HG02870 (cell line): Measurements from ENCODE around the gene DENND1A.
A peak's percentile ranks its signal among the peaks of the same experiment; 100 is the strongest.

Source experiments
- ATAC-seq: cut with Tn5 transposase; IDR thresholded peaks from one replicate; pipeline ENCODE4 v1.9.1; 2021; ENCODE audit warnings: mild to moderate bottlenecking, moderate library complexity; ENCODE audit not compliant: unreplicated experiment

DENND1A gene

DNA sequence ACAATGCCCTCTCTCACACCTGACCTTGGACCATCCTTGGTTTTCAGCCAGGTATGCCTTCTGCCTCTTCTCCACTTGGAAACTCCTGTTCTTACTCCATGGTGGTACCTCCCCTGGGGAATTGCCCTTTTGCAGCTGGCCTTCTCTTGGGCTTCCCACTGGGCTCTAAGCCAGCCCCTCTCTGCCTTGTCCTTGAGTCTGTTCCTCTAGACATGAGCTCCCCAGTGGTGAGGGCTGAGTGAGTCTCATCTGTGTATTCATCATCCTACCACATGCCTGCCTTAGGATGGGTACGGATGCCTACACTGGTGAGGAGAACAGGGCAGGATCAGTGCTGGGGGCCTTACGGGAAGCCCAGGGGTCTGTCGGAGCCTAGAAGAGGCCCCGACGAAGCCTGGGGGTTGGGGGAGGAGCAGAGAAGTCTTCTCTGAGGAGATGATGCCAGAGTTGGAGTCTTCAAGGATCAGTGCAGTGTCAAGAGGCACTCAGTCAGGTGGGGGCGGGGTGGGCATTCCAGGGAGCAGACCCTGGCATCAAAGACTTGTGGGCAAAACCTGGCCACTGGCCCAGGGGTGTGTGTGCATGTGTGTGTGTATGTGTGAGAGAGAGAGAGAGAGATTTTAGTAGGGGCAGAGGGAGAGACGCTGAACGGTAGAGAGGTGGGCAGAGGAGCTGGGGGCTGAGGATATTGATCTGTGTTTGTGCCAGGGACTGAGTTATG, 579.2 kb downstream of the DENND1A start:
- no peak for ATAC-seq

DNA sequence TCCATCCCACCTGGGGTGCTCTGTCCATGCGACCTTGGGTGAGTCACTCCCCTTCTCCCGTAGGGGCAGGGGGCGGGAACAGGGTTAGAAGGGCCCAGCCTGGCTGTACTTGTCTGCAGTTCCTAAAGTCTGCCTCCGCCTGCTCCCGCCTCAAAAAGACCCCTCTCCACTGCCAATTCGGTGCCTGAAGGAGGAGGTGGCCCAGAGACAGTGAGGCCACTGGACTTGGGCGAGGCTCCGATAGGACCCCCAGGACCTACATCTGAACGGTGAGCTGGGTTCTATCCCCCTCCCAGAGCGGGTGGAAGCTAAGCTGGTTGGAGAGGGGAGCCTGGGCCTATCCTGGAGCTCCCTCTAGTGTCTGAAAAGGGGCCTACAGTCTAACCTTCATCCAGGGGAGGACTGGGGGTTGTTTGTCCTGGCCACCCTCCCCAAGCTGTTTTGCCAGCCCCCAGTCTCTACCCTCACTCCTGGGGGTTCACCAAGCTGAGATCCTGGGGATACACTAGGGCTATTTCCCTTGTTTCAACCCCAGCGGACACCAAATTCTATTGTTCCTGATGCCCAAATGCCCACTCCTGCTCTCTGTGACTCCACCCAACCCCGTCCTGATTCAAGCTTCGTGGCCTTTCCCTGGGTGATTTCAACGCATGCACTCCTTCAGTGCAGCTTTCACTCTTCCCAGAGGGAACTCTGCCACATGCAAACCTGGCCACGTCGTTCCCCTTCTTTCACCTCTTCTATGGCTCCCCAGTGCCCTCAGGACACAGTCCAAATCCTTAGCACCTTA, 580.0 kb downstream of the DENND1A start:
- ATAC-seq = peak; percentile 62

DNA sequence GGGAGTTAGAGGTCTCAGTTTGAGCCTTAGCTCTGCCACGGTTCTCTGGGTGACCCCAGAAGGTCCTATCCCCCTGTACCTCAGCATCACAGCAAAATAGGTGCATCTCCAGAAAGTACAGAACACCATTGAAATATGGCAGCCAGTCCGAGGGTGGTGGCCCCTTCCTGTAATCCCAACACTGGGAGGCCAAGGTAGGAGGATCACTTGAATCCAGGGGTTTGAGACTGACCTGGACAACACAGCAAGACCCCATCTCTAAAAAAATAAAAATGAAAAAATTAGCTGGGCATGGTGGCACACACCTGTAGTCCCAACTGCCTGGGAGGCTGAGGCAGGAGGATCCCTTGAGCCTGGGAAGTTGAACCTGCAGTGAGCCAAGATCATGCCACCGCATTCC, 580.9 kb downstream of the DENND1A start:
- no peak for ATAC-seq

DNA sequence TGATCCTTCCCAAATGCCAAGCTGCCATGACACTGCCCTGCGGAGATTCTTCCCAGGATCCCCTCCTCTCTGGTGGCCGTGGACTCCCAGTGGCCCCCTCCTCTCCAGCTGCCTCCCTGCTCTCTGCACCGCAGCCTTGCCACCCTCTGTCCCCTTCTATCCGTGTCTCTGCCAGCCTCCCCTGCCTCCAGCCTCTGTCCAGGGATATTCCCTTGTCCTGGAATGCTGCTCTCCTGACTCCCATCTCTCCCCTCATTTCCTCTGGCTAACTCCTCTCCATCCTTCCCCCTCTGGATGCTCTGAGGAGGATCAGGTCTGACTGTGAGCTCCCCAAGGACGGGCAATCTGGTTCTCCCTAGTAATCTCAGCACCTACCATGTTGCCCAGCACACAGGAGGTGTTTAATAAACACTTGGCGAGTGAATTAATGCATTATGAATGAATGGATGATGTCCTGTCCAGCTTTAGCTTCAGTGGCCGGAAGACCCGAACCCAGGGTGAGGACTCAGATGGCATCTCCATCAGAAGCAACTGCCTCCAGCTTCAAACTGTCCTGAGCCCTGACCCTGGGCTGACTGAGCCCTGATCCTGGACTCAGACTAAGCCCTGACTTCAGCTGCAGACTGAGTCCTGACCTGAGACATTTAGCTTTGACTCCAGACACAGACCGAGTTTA, 581.5 kb downstream of the DENND1A start:
- ATAC-seq = no peak

DNA sequence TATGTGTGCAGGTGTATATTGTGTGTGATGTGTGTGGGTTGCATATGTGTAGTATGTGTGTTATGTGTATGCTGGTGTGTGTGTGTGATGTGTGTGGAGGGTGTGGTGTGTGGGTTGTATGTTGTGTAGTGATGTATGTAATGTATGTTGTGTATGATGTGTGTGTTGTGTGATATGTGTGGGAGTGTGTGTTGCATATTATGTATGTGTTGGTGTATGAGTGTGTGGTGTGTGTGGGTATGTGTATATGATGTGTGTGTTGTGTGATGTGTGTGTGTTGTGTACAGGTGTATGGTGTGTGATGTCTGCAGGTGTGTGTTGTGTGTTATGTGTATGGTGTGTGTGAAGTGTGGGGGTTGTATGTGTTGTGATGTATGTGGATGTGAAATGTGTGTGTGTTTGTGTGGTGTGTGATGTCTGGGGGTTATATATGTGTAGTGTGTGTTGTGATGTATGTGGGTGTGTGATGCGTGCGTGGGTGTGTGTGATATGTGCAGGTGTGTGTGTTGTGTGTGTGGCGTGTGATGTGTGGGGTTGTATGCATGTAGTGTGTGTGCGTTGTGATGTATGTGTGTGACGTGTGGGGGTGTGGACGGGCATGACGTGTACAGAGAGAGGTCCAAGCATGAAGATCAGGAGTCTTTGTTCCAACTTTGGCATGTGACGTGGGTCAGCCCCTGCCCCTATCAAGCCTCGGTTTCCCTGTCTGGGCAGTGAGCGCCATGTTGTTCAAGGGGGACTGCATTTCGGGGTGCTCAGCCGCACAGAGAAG, 582.5 kb downstream of the DENND1A start:
- no peak for ATAC-seq

DNA sequence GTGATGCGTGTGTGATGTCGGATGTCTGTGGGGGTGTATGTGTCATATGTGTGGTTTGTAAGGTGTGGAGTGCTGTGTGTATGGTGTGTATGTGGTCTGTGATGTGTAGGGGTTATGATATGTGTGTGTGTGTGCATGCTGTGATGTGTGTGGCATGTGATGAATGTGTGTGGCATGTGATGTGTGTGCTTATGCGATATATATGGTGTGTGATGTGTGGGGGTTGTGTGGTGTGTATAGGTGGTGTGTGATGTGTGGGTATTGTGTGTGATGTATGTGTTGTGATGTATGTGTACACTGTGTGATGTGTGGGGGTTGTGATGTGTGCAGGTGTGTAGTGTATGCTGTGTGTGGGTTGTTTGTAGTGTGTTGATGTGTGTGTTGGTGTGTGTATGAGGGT, 583.1 kb downstream of the DENND1A start:
- ATAC-seq = no peak

DNA sequence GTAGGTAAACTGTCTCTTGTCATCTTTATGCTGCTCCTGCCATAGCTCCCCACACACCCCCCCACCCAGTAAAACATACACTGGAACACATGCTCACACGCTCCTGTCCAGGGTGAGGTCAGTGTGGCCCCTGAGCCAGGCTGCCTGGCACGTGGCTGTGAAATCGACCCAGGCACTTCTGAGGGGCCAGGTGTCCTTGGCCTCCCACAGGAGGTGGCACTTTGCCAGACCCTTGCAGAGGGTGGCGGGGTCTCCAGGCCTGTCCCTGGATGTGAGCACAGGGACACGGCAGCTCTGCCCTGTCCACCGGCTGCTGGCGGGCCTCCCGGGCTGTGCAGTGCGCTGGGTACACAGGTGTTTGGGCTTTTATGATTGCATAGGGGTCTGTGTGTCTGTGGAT, 583.9 kb downstream of the DENND1A start:
- no peak for ATAC-seq

DNA sequence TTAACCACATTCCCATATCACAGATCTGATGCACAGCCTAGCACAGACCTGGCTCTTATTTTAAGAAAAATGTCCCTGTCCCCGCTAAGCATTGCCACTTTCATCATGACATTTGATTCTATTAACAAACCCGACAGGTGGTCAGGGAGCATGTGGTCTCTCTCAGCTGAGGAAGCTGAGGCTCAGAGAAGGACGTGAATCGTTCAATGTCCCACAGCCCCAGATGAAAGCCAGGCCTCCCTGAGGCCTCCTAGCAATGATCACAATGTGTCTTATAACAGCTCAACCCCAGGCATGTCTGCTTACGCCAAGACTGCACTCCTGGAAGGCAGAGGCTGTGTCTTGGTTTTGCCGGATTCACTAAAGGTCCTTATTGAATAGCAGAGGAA, 584.4 kb downstream of the DENND1A start:
- no peak for ATAC-seq

DNA sequence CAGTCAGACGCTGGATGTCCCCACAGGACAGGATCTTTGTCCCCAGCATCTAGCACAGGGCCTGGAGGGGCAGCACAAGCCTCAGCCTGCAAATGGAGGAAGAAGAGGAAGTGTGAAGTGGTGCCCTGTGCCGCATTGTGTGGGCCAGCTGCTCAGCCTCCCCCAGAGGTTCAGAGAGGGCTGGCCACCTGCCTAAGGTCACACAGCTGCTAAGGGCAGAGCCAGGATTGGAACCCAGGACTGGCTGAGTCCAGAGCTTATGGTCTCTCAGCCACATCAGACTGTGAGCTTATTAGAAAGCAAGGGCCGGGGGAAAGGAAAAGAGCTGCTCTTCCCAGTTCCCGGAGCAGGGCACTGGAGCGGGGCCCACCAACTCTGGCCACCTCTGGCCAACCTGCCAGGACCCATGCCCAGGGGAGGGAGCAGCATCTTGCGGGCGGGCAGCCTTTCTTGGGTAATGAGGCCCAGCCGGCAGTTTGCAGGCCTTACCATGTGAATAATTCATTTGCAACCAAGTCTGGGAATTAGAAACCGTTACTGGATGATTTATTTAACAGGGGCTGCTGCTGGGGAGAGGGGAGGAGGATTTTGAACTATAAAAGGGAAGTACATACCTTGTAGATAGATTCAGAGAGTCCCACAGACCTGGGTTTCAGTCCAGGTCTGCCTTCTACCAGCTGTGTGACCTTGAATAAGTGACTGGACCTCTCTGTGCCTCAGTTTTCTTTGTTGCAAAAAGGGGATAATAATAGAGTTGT, 585.6 kb downstream of the DENND1A start:
- no peak for ATAC-seq

DNA sequence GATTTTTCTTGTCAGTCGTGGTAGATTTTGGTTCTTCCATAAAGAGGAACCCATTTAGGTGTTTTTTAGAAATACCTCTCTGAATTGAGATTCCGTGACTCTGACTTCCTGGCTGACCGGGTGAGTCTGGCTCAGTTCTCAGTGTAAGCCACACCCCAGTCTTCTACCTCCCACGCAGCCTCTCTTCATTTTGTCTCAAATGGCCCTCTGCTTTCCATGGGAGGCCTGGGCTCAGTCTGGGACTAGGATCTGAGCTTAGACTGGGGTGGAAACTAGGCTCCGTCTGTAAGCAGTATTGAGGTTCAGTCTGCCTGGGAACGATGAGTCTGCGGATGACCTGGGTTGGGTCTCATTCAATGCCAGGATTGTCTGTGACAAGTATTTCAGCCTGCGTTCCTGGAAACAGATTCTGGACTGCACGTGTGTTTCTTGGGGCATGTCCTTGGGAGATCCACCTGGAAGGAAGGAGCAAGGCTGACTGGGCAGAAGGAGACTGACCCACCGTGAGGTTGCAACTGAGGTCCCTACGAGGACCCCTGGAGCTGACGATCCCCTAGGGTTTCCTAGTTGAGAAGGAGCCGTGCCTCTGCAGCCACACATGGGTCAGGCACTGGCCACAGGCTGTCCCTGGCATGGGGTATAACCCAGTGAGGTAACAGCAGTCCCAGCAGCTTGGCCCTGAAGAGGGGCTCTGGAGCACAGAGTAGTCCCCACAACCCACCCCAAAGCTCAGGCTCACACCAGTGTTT, 586.3 kb downstream of the DENND1A start:
- no peak for ATAC-seq

DNA sequence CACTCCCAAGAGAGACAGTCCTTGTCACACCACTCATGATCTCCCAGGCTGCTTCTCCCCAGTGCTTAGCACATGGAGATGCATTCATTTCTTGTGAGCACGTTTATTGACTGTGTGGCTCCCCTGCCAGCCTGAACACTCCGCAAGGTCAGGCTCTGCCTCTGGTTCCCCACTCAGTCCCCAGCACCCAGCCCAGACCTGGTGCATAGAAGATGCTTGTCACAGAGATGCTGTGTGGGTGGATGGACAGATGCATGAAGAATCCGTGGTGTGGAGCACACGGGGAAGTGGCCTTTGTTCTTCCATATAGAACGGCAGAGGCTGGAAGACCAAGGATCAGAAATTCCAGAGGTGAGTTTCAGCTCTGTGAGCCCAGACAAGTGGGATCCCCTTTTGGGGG, 587.7 kb downstream of the DENND1A start:
- no peak for ATAC-seq

DNA sequence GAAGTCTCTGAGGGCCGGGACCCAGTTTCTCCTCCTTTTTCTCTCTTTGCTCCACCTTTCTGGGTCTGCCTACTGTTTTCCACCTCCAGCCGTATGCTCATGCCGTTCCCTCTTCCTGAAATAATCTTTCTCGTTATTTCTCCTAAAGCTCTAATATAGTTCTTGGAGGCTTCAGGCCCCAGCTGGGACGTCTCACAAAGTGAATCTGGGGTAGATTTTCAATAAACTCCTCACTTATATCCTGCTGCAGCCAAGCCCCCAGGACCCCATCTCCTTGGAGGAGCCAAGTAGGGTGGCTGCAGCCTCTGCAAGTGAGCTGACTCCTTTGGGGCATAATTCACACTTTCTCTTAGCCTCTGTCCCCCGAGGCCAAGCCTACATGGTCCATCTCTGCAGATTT, 588.1 kb downstream of the DENND1A start:
- ATAC-seq = no peak

DNA sequence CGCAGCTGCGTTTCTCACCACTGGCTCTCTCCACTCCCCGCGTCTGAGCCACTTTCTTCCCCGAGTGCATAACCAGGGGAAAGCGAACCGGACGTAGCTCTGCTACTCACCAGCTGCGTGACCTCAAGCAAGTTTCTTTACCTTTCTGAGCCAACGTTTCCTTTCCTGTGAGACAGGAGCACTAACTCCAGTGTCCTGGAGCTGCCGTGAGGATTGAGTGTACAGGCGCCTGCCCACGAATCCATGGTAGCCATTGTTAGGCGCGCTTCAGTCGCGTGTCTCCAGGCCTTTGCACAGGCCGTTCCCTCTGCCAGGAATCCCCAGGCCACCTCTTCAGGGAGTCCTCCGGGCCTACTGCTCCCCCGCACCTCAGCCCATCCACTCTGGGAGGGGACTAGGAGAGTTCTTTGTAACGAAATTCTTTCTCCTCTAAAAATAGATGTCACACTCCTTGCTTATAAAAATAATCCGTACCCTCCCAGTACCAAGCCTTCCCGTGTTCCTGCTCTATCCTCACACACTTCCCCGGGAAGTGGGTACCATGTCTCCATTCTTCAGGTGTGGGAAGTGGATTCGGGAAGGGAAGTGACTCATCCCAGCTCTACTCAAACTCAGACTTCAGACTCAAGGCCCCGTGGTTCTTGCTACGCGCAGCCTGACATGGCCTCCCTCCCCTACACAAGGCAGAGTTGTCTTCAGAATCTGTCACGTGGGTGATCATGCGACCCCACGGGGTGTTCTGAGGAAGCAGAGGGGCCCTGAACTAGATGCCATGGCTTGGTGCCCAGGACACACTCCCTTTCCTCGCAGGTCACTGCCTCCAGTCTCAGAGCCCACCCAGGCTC, 590.0 kb downstream of the DENND1A start:
- ATAC-seq = peak; percentile 38

DNA sequence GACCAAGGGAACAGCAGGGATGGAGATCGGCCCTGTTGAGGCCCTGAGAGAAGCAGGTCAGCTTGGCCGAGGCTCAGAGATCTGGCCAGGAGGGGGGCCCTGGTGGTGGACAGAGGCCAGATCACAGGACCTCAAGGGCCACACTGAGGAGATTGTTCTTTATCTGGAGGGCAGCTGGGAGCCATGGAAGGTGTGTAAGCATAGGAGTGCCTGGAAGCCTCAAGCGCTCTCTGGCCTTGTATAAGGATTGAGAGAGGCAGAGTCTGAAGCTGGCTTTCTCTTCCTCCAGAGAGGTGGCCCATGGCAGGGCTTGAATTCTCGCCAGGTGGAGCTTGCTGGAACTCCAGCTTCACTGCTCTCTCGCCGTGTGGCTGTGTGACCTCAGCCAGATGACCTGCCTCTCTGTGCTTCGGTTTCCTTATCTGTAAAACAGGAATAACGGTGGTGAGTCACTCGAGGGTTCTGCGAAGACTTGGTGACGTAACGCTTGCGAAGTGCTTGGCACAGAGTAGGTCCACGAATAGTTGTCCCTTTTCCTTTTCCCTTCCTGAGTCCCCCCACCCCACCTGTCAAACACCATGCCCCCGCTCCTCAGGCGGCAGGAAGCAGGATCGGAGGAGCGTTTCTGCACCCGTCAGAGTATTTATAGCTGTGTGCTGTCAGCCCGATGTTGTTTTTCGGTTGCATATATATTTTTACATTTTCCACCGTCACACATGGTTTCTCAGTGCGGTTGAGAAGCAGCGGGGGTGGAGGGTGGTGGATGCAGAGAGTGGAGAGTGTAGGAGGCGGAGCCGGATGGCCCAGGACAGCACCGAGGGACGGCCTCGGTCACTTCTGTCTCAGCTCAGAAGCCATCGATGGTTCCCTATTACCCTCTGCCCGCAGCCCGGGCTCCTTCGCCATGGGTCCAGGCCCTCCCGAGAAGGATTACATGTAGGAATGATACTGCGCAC, 590.9 kb downstream of the DENND1A start:
- peak; percentile 56 for ATAC-seq

DNA sequence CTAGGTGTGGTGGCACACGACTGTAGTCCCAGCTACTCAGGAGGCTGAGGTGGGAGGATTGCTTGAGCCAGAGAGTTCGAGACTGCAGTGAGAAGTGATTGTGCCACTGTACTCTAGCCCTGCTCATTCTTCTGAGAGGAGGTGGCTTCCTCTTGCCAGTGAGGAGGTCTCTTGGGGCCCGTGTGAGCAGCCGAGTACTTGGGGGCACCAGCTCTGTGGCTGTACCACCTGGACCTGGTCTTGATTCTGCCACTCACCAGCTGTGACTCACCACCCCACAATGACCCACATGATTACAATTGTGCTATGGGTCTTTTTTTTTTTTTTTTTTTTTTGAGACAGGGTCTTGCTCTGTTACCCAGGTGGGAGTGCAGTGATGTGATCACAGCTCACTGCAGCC, 592.0 kb downstream of the DENND1A start:
- ATAC-seq = no peak

DNA sequence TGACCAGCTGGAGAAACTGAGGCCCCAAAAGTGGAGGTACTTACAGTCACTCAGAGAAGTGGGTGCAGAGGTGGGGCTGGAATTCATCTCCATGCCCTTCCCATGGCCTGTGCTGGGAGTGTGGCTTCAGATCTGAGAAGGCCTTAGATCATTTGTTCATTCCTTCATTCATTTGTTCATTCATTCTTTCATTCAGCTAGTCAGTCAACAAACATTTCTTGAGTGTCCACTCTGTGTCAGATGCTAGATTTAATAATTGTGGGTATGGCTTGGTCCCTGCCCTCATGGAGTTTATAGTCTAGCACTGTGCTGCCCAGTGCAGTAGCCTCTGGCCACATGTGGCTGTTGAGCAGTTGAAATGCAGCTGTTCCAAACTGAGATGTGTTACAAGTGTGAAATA, 593.0 kb downstream of the DENND1A start:
- no peak for ATAC-seq

DNA sequence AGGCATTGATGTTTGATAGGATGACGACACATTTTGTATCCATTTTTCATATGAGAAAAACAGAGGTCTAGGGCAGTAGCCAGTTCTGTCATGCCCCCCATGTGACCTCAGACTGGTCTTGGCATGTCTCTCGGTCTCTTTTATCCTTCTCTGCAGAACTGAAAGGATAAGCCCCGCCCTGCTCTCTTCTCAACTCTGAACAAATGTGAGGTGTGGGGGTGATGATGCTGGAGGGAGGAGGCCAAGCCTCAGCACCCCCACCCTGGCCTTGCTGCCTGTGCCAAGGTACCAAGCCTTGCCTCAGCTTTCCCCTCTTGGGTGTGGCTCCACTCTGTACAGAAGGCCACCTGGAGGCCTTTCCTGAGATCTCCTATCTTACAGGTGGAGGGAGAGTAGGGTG, 593.5 kb downstream of the DENND1A start:
- ATAC-seq = no peak

DNA sequence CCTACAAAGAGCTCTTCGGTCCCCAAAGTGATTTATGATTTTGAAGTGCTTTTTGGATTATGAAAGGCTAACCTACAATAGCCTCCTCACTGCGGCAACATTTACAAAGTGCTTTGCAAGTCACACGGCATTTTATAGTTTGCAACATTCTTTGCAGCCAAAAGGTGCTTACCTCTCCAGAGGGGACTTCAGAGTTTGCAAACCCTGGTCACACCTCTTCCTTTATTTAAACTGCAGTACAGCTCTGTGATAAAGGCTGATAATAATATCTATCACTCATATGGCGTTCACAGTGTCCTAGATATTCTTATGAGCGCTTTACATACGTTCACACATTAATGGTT, 594.0 kb downstream of the DENND1A start:
- ATAC-seq = no peak
